ENCODE results near the gene BCAM.
A peak's percentile ranks its signal among the peaks of the same experiment; 100 is the strongest.
"Not testable (repeated sequence)": the region's sequence is repeated elsewhere in the genome, so short reads cannot be mapped to it uniquely, and the experiment has no call there.

BCAM gene

DNA sequence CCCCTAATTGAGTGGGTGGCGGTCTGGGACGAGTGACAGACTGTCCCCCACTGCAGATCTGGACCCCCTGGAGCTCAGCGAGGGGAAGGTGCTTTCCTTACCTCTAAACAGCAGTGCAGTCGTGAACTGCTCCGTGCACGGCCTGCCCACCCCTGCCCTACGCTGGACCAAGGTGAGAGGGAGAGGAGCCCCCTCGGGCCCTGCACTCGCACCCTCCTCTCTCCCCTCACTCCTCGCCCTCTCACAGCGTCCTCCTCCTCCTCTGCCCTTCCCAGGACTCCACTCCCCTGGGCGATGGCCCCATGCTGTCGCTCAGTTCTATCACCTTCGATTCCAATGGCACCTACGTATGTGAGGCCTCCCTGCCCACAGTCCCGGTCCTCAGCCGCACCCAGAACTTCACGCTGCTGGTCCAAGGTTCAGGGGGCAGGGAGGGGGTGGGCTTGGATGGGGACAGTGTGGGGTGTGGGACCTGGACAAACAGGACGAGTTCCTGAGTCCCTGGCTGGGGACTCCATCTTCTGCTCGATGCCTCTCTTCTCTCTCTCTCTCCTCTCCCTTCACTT is 9.6 kb downstream of the BCAM start:
- DNase-seq = no peak

DNA sequence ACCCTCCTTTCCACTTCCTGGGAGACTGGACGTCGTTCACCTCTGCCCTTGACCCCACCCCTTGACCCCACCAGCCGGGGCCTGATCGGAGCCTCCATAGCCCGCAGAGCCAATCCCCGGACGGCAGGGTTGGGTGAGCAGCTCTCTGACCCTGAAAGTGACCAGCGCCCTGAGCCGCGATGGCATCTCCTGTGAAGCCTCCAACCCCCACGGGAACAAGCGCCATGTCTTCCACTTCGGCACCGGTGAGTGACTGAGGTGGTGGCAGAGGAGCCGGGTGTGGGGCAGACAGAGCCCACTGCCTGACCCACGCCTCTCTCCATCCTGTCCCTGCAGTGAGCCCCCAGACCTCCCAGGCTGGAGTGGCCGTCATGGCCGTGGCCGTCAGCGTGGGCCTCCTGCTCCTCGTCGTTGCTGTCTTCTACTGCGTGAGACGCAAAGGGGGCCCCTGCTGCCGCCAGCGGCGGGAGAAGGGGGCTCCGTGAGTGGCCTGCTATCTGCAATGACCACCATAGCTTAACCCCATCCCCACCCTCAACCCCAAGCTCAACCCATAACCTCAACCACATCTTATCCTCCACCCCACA is 10.4 kb downstream of the BCAM start:
- no peak for DNase-seq

DNA sequence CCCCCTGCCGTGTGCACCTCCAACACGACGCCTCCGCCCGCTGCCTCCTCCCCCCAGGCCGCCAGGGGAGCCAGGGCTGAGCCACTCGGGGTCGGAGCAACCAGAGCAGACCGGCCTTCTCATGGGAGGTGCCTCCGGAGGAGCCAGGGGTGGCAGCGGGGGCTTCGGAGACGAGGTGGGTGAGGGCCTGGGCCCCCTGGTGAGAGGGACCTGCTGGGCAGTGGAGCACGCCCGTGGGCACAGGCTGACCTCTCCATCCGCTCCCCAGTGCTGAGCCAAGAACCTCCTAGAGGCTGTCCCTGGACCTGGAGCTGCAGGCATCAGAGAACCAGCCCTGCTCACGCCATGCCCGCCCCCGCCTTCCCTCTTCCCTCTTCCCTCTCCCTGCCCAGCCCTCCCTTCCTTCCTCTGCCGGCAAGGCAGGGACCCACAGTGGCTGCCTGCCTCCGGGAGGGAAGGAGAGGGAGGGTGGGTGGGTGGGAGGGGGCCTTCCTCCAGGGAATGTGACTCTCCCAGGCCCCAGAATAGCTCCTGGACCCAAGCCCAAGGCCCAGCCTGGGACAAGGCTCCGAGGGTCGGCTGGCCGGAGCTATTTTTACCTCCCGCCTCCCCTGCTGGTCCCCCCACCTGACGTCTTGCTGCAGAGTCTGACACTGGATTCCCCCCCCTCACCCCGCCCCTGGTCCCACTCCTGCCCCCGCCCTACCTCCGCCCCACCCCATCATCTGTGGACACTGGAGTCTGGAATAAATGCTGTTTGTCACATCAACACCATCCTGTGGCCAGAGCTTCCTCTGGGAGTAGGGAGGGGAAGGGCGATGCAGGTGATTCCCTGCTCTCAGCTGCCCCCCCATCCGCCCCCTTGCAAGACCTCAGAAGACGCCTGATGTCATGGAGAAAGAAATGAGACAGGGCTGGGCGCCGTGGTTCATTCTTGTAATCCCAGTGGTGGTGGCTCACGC is 12.0 kb downstream of the BCAM start:
- DNase-seq = no peak

DNA sequence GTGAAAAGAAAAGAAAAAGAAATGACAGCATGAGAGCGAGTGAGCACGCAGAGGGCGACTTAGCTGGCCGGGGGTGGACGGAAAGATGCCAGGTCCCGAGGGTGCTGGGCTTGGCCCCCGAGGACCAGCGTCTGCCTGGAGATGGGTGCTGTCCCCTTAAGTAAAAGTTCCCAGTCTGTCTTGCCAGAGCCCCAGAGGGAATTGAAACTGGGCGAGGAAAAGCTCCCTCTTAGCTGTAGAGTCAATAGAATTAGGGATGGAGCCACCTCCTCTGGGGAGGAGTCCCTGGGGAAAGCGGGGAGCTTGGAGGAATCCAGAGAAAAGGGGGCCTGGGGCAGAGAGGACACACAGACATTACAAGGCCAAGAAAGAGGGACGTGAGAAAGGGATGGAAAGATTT is 13.3 kb downstream of the BCAM start:
- DNase-seq = no peak

DNA sequence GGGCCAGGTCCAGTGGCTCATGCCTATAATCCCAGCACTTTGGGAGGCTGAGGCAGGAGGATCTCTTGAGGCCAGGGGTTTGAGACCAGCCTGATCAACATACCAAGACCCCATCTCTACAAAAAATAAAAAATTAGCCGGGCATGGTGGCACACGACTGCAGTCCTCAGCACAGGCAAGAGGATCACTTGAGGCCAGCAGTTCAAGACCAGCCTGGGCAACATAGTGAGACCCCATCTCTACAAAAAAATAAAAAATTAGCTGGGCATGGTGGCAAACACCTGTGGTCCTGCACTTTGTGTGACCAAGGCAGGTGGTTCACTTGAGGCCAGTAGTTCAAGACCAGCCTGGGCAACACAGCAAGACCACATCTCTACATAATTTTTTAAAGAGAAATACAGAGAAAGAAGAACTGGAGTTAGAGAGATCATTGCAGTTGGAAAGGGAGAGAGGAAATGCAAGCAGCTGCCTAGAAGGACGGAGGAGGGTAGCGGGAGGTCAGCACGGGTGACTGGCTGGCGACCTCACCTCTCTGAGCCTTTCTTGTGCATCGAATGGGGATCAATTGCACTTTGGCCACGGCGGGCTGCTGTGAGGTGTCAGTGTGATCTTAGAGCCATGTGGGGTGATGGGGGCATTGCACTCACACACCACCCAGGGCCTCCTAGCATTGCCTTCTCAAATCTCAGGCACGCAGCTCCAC is 13.9 kb downstream of the BCAM start:
- no peak for DNase-seq

DNA sequence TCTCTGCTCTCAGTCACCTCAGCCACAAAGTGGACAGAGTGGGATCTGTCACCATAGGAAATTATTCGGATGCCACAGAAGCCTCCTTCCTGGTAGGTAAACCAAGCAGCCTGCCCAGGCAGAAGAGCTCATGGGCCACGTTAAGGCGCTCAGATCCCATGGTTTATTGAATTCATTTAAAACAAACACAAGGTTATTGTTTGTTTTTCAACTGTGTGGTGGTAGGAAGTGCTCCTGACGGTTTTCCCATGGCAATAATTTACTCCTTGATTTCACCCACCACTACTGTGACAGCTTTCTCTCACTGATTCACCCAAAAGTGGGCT is 14.4 kb downstream of the BCAM start:
- DNase-seq = no peak

DNA sequence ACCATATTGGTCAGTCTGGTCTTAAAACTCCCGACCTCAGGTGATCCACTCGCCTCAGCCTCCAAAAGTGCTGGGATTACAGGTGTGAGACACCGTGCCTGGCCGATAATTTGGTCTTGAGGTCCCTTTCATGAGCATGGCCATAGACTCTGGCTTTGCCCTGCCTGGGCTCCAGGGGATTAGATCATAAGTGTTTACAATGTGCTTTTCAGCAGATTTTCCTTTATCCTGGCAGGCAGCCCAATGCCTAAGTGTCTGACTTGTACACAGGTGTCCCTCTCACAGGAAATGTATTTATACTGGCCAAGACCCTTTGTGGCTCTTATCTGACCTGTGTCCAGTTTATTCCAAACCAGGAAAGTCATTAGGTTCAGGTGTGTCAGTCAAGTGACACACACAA is 15.9 kb downstream of the BCAM start:
- peak; percentile 42 for DNase-seq

DNA sequence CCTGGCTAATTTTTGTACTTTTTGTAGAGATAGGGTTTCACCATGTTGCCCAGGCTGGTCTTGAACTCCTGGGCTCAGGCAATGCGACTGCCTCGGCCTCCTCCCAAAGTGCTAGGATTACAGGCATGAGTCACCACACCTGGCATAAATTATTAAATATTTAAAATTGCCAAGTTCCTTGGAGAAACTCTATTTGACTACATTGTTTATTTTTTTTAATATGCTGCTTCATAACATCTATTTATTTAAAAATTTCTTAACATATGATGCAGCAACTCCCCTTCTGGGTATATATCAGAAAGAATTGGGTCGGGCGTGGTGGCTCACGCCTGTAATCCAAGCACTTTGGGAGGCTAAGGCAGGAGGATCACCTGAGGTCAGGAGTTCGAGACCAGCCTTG is 24.0 kb downstream of the BCAM start:
- not testable (repeated sequence) for DNase-seq

DNA sequence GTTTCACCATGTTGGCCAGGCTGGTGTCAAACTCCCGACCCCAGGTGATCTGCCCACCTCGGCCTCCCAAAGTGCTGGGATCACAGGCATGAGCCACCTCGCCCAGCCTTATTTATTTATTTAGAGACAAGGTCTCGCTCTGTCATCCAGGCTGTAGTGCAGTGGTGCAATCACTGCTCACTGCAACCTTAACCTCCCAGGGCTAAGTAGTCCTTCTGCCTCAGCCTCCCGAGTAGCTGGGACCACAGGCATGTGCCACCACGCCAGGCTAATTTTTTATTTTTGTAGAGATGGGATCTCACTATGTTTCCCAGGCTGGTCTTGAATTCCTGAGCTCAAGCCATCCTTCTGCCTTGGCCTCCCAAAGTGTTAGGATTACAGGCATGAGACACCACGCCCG is 25.5 kb downstream of the BCAM start:
- DNase-seq = not testable (repeated sequence)

DNA sequence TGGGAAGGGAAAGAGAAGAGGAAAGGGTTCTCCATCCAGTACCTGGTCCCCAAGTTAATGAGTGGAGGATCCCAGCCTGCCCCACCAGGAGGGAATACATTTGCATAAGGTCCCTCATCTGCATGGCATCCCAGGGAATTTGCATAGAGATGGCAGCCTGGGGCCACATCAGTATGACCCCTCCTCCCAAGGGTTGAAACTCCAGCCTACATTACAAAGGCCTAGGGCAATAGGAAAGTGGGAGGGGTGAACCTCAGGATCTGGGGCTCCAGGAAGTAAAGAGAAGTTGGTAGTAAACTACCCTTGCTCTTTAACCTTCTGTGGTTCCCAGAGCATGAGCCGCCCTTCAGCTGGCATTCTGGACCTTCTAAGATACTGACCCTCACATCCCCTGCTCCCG is 30.4 kb downstream of the BCAM start:
- DNase-seq = no peak

DNA sequence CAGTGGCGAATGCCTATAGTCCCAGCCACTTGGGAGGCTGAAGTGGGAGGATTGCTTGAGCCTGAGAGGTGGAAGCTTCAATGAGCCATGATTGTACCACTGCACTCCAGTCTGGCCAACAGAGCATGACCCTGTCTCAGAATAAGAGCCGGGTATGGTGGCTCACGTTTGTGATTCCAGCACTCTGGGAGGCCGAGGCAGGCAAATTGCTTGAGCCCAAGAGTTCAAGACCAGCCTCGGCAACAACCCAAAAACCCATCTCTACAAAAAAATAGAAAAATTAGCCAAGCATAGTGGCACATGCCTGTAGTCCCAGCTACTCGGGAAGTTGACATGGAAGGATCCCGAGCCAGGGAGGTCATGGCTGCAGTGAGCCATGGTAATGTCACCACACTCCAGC is 31.9 kb downstream of the BCAM start:
- DNase-seq = no peak

DNA sequence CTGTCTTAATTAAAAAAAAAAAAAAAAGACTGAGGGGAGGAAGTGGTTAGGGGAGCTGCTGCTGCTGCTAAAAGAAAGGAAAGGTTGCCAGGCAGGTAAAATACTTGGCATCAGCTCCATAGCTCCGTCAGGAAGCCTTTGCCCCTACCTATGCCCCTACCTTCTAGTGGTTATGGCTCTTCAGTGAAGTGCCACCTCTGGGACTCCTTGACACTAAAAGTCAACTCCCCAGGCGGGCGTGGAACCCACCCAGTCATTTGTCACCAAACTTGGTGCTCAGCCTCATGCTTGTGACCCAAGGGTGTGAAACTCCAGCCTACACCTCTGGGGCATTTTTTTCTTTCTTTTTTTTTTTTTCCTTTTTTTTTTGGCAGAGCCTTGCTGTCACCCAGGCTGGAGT is 32.3 kb downstream of the BCAM start:
- DNase-seq = no peak

DNA sequence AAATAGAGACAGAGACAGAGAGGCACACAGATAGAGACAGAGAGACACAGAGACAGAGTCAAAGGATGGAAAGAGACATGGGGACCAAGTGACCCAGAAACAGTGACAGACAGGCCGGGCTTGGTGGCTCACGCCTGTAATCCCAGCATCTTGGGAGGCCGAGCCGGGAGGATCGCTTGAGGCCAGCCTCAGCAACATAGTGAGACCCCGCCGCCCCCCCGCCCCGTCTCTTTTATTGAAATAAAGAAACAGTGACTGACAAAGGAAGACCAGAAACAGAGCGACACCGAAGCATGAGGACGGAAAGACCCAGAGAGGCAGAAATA is 36.3 kb downstream of the BCAM start:
- DNase-seq = no peak

DNA sequence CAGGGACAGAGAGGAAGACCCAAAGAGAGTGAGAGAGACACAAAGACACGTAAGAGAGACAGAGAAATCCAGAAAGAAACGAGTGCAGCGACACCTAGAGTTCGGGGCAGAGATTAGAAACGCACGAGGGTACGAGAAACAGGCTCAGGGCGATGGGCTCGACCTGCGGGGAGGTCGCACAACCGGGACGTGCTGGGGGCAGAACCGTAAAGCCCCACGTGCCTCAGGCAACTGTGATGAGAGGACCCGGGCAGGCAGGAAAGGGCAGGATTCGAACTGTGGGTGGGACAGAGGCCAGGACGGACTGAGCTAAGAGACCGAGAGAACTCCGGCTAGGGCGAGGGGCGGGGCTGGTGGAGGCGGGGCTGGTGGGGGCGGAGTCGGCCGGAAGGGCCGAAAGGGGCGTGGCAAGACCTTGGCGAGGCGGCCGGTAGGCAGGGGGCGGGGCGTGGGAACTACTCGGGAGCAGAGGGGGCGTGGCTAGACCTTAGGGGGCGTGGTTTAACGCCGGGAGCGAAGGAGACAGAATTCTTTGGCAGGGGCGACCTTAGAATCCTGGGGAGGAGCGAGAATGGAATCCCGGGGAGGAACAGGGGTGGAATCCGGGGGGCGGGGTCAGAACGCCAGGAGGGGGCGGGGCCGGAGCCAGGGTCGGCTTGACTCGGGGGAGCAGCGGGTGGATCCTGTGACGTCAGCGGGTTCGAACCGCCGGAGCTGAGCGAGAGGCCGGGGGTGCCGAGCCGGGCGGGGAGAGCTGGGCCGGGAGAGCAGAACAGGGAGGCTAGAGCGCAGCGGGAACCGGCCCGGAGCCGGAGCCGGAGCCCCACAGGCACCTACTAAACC is 36.9 kb downstream of the BCAM start, which contains the start of gene NECTIN2:
Gene NECTIN2, plus strand, starts transcription at position 686 of the 843 bp plus-strand sequence. CDS start 229 bp downstream, outside the sequence.
- peak; percentile 88 for DNase-seq

DNA sequence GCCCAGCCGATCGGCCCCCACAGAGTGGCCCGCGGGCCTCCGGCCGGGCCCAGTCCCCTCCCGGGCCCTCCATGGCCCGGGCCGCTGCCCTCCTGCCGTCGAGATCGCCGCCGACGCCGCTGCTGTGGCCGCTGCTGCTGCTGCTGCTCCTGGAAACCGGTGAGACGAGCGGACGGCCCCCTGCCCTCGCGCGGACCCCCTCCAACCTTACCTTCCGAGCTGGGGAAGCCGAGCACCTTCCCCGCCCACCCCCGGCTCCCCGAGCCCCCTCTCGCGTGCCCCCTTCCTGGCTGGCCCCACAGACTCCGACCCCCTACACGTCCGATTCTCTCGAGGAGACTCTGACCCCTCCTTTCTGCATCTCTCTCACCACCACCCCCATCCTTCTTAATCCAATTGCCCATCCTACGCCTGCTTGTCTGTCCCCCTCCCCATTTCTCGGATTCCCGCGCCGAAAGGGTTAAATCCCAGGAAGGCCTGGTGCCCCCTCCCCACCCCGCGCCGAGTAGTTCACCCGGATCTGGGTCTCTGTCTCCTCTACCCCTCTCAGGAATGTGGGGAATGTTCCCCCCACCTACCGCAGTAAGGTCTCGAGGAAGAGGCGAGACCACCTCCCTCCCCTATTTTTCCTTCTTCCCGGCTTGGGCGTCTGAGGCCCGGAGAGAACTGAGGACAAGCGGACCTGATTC is 37.7 kb downstream of the BCAM start:
- DNase-seq = no peak

DNA sequence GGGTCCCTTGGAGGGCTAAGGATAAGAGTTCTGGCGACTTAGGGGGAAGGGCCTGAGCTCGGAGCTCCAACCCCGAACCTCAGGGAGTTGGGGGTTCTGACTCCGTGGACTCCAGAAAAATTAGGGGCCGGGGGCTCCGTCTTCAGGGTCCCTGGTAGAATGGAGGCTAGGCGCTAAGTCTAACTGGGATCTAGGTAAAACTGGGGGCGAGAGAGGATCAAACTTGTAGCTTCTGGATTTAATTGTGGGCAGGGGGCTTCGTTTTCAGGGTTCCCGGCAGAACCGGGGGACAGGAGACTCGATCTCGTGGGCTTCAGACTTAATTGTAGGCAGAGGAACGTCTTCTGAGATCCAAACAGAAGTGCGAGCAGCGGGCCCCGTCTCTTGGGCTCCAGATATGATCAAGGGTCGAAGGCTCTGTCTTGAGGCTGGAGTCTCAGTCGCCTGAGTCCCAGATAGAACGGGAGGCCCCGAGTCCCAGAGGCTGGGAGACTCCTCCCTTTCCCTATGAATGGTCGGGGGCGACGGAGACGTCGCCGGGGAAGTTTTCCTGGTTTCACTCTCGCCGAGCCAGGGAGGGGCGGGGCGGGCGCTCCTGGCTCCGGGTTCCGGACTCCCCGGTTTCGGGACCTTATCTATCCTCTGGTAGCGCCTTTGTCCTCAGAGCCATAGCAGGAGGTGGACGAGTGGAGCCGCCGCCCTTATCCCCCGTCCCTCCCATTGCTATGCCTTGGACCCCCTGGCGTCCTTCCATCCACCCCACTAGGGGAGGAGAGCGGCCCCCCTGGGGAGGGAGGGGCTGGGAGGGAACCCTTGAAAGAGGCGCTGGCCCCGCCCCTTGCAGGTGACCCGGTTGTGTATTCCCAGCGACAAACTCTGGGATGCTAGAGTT is 38.5 kb downstream of the BCAM start:
- peak; percentile 38 for DNase-seq

DNA sequence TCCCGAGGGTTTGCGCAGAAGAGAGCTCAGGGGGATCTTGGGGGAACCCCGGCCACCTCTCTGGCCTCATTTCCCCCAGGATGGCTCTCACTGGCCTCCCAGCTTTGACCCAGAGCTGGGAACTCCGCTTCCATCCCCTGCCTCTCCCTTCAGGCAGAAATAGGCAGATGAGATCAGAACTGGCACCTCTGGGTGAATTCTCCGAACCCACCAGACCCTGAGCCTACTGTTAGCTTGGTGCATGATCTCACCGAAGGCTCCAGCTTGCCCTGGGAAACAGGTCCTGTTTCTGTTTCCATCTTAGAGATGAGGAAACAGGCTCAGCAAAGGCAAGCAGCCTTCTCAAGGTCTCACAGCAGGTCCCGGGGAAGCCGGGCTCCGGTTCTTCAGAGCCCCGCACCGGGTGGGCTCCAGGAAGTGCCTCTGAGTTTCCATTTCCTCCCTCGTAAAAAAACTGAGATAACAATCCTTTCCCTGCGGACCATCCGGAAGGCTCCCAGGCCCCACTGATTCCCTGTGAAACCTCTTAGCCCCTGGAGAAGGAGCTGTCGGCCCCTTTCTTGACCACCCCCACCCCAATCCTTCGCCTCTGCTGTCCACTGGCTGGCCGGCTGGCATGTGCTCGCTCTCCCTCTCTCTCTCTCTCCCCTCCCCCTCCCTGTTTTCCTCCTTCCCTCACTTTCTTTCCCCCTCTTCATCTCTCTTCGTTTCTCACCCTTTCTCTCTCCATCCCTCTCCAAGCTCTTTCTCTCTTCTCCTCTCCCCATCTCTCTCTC is 39.3 kb downstream of the BCAM start:
- DNase-seq = no peak

DNA sequence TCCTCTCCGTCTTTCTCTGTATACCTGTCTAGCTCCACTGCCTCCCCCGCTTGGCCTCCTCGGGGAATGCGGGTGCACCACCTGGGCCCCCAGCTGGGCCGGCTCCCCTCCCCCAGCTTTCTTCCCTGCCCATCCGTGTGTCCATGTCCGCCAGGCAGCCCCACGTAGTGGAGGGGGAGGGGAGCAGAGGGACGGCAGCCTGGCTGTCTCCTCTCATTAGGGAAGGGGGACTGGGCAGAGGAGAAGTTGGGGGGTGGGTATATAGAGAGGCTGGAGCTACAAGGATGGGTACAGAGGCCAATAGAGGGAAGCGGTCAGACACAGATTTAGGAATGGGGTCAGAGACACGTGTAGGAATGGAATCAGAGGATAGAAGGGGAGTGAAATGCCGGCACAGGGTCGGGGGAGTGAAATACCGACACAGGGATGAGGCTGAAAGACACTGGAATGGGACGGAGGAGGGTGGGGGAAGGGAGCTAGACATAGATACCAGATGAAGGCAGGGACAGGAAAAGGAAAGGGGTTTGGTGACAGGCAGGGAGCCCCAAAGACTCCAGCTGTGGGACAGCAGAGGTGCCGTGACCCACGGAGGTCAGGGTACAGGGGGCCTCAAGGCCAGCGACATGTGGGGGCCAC is 40.0 kb downstream of the BCAM start:
- DNase-seq = no peak

DNA sequence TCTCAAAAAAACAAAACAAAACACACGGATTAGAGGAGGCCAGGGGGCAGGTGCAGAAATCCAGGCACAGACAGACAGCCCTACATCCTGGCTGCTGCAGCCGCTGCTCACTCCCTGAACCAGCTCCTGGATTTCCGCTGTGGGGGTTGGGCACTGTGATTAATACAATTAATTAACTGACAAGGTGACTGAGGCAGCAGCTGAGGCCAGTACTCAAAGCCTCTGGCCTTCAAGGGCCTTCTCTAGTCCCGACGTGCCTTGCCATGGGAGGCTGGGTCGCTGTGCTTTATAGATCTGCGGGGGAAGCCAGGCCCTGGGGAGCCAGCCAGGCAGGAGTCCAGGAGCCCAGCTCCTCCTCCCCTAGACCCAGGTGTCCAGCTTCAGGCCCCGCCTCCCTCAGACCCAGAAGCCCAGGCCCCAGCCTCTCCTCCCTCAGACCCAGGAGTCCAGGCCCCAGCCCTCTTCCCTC is 41.8 kb downstream of the BCAM start:
- no peak for DNase-seq

DNA sequence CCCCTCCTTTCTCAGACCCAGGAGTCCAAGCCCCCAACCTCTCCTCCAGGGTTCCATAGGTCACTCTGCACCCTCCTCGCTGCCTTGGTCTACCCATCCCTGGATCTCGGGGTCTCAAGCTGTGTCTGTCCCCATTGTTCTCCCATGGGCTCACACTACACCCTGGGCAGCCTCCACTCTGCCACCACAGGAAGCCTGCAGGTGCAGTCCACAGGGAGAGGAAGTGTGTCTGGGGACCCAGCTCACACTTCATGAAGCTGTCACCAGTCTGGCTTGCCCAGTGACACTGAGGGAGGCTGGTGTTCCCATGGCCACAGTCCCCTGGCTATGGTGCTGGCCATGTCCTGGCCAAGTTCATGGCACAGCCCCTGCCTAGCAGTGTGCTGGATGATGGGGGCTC is 42.5 kb downstream of the BCAM start:
- no peak for DNase-seq

Data from NCI-H1105 treated with DMSO at 0.1 percent for 48 hours (cell line).